Measurements from ENCODE around the gene PSMB7. TPM values are rescaled to one million over a fixed set of nuclear protein-coding genes. Genes with fewer than 3 reads are reported as not detected.

PSMB7 gene
- total and polyA plus RNA-seq, 12 donors = 148 to 308 (median 163) TPM

GRCh38 chr9:124370896-124371582, 44.2 kb downstream of the PSMB7 start:
- Histone ChIP-seq H3K4me1 (peaks cover 0 to 57% (median 30%) of the 10 kb centered on the region in 9 donors), H3K27ac (no peak overlapping the region), H3K4me3 (no peak overlapping the region), H3K36me3 (peaks cover 0 to 21% (median 0%) of the 10 kb centered on the region in 9 donors), H3K27me3 (no peaks in the 10 kb centered on the region), H3K9me3 (peaks cover 0 to 8% (median 0%) of the 10 kb centered on the region in 11 donors)
- TF ChIP-seq CTCF (IDR thresholded peaks at IDR 0.05) = no peak
- no peak for ATAC-seq
- WGBS, 2 donors = 87 to 88% methylated on average over 9 of the region's 9 CpGs
- intact Hi-C loops (cut with DNase I) = no loop called here
- no peak for DNase-seq

GRCh38 chr9:124369231-124369797, 45.9 kb downstream of the PSMB7 start:
- peaks cover 0 to 5% (median 0%) of the 10 kb centered on the region in 9 donors for H3K36me3 ChIP-seq
- no peak overlapping the region for H3K27ac ChIP-seq
- peak in 5 of 8 donors; percentile 36 to 65 (median 45) for ATAC-seq
- WGBS, 2 donors = 54 to 62% methylated on average over 9 of the region's 9 CpGs
- DNase-seq = no peak
- no peaks in the 10 kb centered on the region for H3K27me3 ChIP-seq
- intact Hi-C loops (cut with DNase I) = no loop called here
- peaks cover 0 to 54% (median 30%) of the 10 kb centered on the region in 9 donors for H3K4me1 ChIP-seq
- H3K9me3 ChIP-seq = peaks cover 0 to 8% (median 0%) of the 10 kb centered on the region in 11 donors
- no peak for TF ChIP-seq CTCF (IDR thresholded peaks at IDR 0.05)
- H3K4me3 ChIP-seq = no peak overlapping the region

- ATAC-seq (no peak), DNase-seq (no peak)
- Histone ChIP-seq H3K9me3 (peaks cover 0 to 2% (median 0%) of the 10 kb centered on the region in 11 donors), H3K4me1 (peaks cover 0 to 54% (median 30%) of the 10 kb centered on the region in 9 donors), H3K27ac (no peak overlapping the region), H3K27me3 (no peaks in the 10 kb centered on the region), H3K36me3 (peaks cover 0 to 5% (median 0%) of the 10 kb centered on the region in 9 donors), H3K4me3 (no peak overlapping the region)
- WGBS, 2 donors = 73 to 78% methylated on average over 3 of the region's 3 CpGs
- no peak for TF ChIP-seq CTCF (IDR thresholded peaks at IDR 0.05)
- intact Hi-C loops (cut with DNase I) = no loop called here
Measured at GRCh38 chr9:124368692-124369091, 46.5 kb downstream of the PSMB7 start.

GRCh38 chr9:124366476-124367220, 48.6 kb downstream of the PSMB7 start:
- TF ChIP-seq CTCF (IDR thresholded peaks at IDR 0.05) = no peak
- Histone ChIP-seq H3K36me3 (peaks cover 0 to 21% (median 0%) of the 10 kb centered on the region in 9 donors), H3K4me1 (peaks cover 0 to 49% (median 24%) of the 10 kb centered on the region in 9 donors), H3K27ac (no peak overlapping the region), H3K9me3 (no peaks in the 10 kb centered on the region), H3K4me3 (no peak overlapping the region), H3K27me3 (no peaks in the 10 kb centered on the region)
- DNase-seq (no peak), ATAC-seq (peak in 1 of 8 donors; percentile 28)
- intact Hi-C loops (cut with DNase I) = no loop called here
- WGBS, 2 donors = 56 to 69% methylated on average over 10 of the region's 10 CpGs
